Measurements from ENCODE around the gene C14orf180. TPM values are rescaled to one million over a fixed set of nuclear protein-coding genes. Genes with fewer than 3 reads are reported as not detected.
"Not testable (repeated sequence)": the region's sequence is repeated elsewhere in the genome, so short reads cannot be mapped to it uniquely, and the experiment has no call there.

The C14orf180 gene
- total RNA-seq, 1 donor from 2014 or later = 1.7 TPM

DNA sequence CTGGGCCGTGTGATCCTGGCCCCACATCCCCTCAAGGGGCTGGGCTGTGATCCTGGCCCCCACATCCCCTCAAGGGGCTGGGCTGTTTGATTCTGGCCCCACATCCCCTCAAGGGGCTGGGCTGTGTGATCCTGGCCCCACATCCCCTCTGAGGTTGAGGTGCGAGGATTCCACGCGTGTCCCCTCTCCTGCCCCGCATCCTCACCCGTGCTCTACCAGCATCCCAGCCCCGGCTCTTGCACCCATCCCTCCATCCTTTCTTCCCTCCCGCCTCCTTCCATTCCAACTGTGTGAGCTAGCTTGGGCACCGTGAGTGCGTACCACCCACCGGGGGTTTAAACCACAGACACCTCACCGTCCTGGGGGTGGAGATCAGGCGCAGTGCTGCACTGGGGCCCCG lies 56.2 kb downstream of the C14orf180 start:
- Histone ChIP-seq H3K27ac (no peak overlapping the region), H3K9me3 (no peaks in the 10 kb centered on the region), H3K4me3 (no peak overlapping the region), H3K27me3 (no peaks in the 10 kb centered on the region), H3K36me3 (no peaks in the 10 kb centered on the region), H3K4me1 (no peaks in the 10 kb centered on the region)
- intact Hi-C loops (cut with DNase I) = loop anchor here (5.0 kb wide), 1 partner anchor 498 kb away; the partner anchor contains the start of gene KIF26A
- TF ChIP-seq, protein P1, sequence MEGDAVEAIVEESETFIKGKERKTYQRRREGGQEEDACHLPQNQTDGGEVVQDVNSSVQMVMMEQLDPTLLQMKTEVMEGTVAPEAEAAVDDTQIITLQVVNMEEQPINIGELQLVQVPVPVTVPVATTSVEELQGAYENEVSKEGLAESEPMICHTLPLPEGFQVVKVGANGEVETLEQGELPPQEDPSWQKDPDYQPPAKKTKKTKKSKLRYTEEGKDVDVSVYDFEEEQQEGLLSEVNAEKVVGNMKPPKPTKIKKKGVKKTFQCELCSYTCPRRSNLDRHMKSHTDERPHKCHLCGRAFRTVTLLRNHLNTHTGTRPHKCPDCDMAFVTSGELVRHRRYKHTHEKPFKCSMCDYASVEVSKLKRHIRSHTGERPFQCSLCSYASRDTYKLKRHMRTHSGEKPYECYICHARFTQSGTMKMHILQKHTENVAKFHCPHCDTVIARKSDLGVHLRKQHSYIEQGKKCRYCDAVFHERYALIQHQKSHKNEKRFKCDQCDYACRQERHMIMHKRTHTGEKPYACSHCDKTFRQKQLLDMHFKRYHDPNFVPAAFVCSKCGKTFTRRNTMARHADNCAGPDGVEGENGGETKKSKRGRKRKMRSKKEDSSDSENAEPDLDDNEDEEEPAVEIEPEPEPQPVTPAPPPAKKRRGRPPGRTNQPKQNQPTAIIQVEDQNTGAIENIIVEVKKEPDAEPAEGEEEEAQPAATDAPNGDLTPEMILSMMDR (IDR thresholded peaks at IDR 0.05) = no peak
- TF ChIP-seq POLR2A (IDR thresholded peaks at IDR 0.05) (no peak), POLR2AphosphoS5 (IDR thresholded peaks at IDR 0.05; ENCODE audit: insufficient read depth in 1 of 2, low read depth in 1 of 2) (no peak)
- DNase-seq (ENCODE audit: extremely low spot score in 2 of 2) = no peak

DNA sequence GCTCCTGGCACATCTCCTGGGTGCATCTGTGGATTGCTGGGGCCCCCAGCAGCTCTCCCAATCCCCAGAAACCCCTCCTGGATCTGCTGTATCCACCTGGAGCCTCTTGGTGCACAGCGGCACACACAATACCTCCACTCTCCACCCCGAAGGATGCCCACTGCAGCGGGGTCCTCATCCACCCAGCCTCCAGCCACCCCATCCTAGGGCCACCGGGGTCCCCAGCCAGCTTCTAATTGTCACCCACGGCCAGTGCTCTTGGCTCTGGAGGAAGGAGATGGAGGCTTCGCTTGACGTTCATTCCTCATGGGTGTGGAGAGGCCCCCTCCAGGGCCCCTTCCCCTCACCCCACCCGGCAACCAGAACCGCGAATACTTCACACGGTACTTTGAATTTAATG lies 56.6 kb downstream of the C14orf180 start:
- Histone ChIP-seq H3K36me3 (no peaks in the 10 kb centered on the region), H3K4me3 (no peak overlapping the region), H3K27me3 (no peaks in the 10 kb centered on the region), H3K9me3 (no peaks in the 10 kb centered on the region), H3K27ac (no peak overlapping the region), H3K4me1 (no peaks in the 10 kb centered on the region)
- no peak for DNase-seq (ENCODE audit: extremely low spot score in 2 of 2)
- intact Hi-C loops (cut with DNase I) = loop anchor here (5.0 kb wide), 1 partner anchor 499 kb away; the partner anchor contains the start of gene KIF26A
- TF ChIP-seq, protein P1 (IDR thresholded peaks at IDR 0.05) = no peak
- TF ChIP-seq POLR2A (IDR thresholded peaks at IDR 0.05) (no peak), POLR2AphosphoS5 (IDR thresholded peaks at IDR 0.05; ENCODE audit: insufficient read depth in 1 of 2, low read depth in 1 of 2) (no peak)

DNA sequence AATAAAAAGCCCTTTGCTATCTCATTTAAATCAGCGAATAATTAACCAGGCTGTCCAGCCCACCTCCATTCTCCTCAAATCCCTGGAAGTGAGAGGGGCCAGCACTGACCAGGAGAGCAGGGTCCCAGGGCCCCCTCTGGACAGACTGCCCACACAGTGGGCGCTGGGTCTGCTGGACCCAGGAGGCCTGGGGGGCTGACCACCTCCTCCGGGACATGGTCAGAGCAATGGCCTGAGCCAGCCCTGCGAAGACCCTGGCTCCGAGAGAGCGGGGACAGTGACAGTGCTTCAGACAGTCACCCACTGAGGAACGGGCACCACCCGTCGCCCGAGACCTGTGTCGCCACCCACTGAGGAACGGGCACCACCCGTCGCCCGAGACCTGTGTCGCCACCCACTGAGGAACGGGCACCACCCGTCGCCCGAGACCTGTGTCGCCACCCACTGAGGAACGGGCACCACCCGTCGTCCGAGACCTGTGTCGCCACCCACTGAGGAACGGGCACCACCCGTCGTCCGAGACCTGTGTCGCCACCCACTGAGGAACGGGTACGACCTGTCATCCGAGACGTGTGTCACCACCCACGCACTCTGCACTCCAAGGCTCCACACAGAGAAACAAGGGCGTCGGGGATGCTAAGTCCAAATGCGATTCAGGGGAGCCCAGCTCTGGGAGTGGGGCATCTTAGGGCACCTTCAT lies 57.4 kb downstream of the C14orf180 start:
- not testable (repeated sequence) for DNase-seq (ENCODE audit: extremely low spot score in 2 of 2); H3K4me1 ChIP-seq; H3K36me3 ChIP-seq; H3K9me3 ChIP-seq; H3K27me3 ChIP-seq; H3K27ac ChIP-seq; H3K4me3 ChIP-seq
- intact Hi-C loops (cut with DNase I) = loop anchor here (5.0 kb wide), 1 partner anchor 500 kb away; the partner anchor contains the start of gene KIF26A

DNA sequence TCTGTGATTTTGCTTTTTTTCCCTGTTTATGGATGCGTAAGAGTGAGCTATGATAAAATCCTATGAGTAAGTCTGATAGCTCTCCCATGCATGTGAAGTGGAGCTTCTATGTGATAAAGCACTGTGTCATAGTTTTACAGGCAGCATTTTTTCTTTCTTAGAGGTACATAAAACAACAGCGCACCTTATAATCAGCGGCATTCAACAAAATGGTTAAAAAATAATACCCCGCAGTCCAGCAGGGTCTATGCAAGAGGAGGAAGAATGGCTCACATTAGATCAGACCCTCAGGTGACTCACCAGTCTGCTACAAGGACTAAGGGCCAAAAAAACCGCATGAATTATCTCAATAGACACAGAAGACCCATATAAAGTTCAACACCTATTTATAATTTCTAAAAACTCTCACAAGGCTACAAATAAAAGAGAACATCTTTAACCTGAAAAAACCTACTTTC lies 58.0 kb downstream of the C14orf180 start:
- H3K36me3 ChIP-seq = no peaks in the 10 kb centered on the region
- H3K27me3 ChIP-seq = no peaks in the 10 kb centered on the region
- no peak overlapping the region for H3K27ac ChIP-seq
- H3K9me3 ChIP-seq = no peaks in the 10 kb centered on the region
- intact Hi-C loops (cut with DNase I) = loop anchor here (5.0 kb wide), 1 partner anchor 500 kb away; the partner anchor contains the start of gene KIF26A
- no peak overlapping the region for H3K4me3 ChIP-seq
- no peaks in the 10 kb centered on the region for H3K4me1 ChIP-seq
- TF ChIP-seq, protein P1 (IDR thresholded peaks at IDR 0.05) = no peak
- no peak for TF ChIP-seq POLR2AphosphoS5 (IDR thresholded peaks at IDR 0.05; ENCODE audit: insufficient read depth in 1 of 2, low read depth in 1 of 2)
- TF ChIP-seq POLR2A (IDR thresholded peaks at IDR 0.05) = no peak
- DNase-seq (ENCODE audit: extremely low spot score in 2 of 2) = no peak

DNA sequence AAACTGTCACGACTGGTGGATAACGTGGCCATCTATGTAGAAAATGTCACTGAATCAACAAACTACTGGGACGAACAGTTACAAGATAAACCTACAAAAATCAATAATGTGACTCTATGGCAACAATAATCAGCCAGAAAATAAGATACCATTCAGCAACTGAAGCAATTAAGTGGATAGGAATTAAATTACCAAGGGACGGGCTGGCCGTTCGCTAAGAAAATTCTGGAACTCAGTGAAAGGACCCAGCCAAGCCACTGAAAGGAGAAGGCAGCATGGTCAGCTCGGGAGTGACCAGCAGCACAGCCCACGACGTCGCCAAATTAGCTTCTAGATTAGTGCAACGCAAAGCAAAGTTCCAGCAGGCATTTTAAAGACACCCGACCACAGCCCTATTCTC lies 58.6 kb downstream of the C14orf180 start:
- Histone ChIP-seq H3K27ac (no peak overlapping the region), H3K27me3 (no peaks in the 10 kb centered on the region), H3K9me3 (no peaks in the 10 kb centered on the region), H3K4me3 (no peak overlapping the region), H3K36me3 (no peaks in the 10 kb centered on the region), H3K4me1 (no peaks in the 10 kb centered on the region)
- intact Hi-C loops (cut with DNase I) = loop anchor here (5.0 kb wide), 1 partner anchor 501 kb away; the partner anchor contains the start of gene KIF26A
- DNase-seq (ENCODE audit: extremely low spot score in 2 of 2) = no peak
- TF ChIP-seq, protein P1 (IDR thresholded peaks at IDR 0.05) = no peak
- no peak for TF ChIP-seq POLR2A (IDR thresholded peaks at IDR 0.05)
- no peak for TF ChIP-seq POLR2AphosphoS5 (IDR thresholded peaks at IDR 0.05; ENCODE audit: insufficient read depth in 1 of 2, low read depth in 1 of 2)
